Right atrium auricular region (tissue), 2 donors: ENCODE measurements around the gene RMC1. TPM values are rescaled to one million over a fixed set of nuclear protein-coding genes. Genes with fewer than 3 reads are reported as not detected.

ENCODE experiments used
- DNase-seq: peaks from one replicate; pipeline ENCODE4 v3.0.0-alpha.2; 2019; ENCODE audit warnings: low spot score
- H3K27ac ChIP-seq, 2 donors: fragments of 200-600 bp; sonication (generic); 1 replicate in 1 of 2; 2 replicates in 1 of 2; pipeline ENCODE4 v1.5.1; 2016 to 2019
- H3K27me3 ChIP-seq, 2 donors: fragments of 200-600 bp; sonication (generic); one replicate each; pipeline versions ENCODE4 v1.5.1 to v1.6.0; 2017 to 2019
- H3K36me3 ChIP-seq: fragments of 200-600 bp; sonication (generic); one replicate; pipeline ENCODE4 v1.5.1; 2016
- H3K4me1 ChIP-seq, 2 donors: fragments of 200-600 bp; sonication (generic); one replicate each; pipeline versions ENCODE4 v1.5.1 to v1.6.0; 2017 to 2019
- H3K4me3 ChIP-seq, 2 donors: fragments of 200-600 bp; sonication (generic); 1 replicate in 1 of 2; 2 replicates in 1 of 2; pipeline ENCODE4 v1.5.1; 2017 to 2019; ENCODE audit warnings: mild to moderate bottlenecking in 1 of 2, moderate library complexity in 1 of 2
- H3K9me3 ChIP-seq, 2 donors: fragments of 200-600 bp; sonication (generic); one replicate each; pipeline ENCODE4 v1.5.1; 2019
- CTCF ChIP-seq, 2 donors: fragments of 200-600 bp; sonication (generic); IDR thresholded peaks; one replicate each; pipeline ENCODE4 v1.5.1; 2019; ENCODE audit warnings: antibody characterized with exemption in 2 of 2
- total RNA-seq, 2 donors: library from RNA; depleted of rRNA; stranded (reverse); fragments of >200 nt; gene quantifications; one replicate each; pipeline ENCODE4 v1.1.0, GENCODE V29; 2016

RMC1 gene
- total RNA-seq, 2 donors from 2014 or later: 17.2 TPM

- H3K36me3 ChIP-seq: peaks cover 34% of the 10 kb centered on the region
- no peak for TF ChIP-seq CTCF (IDR thresholded peaks at IDR 0.05)
- H3K27me3 ChIP-seq: no peaks in the 10 kb centered on the region
- no peak overlapping the region for H3K27ac ChIP-seq
- H3K9me3 ChIP-seq: no peaks in the 10 kb centered on the region
- no peak overlapping the region for H3K4me3 ChIP-seq
- H3K4me1 ChIP-seq: peaks cover 0 to 61% of the 10 kb centered on the region in 2 donors
- no peak for DNase-seq
These were observed 42.7 kb upstream of the RMC1 start for GRCh38 chr18:23460285-23461273.

DNA sequence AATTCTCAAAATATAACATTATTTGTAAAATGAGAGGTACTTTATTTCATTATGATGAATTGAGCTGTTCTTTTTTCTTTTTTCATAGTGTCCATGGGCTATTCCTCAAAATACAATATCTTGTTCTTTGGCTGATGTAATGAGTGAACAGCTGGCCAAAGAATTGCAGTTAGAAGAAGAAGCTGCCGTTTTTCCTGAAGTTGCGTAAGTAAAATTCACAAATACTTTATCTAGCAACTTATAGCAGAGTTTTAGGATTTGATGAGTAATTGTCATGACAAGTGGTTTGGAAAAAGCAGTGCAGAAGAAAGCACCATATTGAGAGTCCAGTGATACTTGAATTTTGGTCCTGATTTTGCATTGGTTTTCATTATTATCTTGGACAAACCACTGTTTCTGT is 40.4 kb upstream of the RMC1 start:
- H3K36me3 ChIP-seq: peaks cover 57% of the 10 kb centered on the region
- peaks cover 0 to 44% of the 10 kb centered on the region in 2 donors for H3K4me1 ChIP-seq
- no peaks in the 10 kb centered on the region for H3K27me3 ChIP-seq
- DNase-seq: no peak
- no peak for TF ChIP-seq CTCF (IDR thresholded peaks at IDR 0.05)
- H3K4me3 ChIP-seq: no peak overlapping the region
- H3K9me3 ChIP-seq: no peaks in the 10 kb centered on the region
- H3K27ac ChIP-seq: no peak overlapping the region

DNA sequence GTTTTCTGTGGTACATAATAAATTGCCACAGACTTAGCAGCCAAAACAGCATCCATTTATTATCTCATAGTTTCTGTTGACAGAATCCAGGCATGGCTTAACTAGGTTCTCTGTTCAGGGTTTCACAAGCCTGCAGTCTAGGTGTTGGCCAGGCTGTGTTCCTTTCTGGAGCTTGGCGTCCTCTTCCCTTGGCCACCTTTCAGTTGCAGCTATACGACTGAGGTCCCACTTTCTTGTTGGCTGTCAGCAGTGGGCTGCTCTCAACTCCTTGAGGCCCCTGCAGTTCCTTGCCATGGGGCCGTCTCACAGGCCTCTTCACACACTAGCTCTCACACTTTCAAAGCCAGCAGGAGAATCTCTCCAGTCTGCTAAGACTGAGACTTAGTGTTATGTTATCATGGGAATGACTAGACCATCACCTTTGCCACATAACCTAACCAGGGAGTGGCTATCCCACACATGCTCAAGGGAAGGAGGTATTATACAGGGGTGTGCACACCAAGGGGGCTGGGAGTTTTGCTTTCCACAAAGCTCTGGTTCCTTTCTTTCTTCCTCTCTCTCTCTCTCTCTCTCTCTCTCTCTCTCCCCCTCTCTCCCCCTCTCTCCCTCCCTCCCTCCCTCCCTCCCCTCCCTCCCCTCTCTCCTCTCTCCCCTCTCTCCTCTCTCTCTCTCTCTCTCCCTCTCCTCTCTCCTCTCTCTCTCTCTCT is 34.4 kb upstream of the RMC1 start:
- no peak for TF ChIP-seq CTCF (IDR thresholded peaks at IDR 0.05)
- H3K4me1 ChIP-seq: no peaks in the 10 kb centered on the region
- H3K27me3 ChIP-seq: no peaks in the 10 kb centered on the region
- H3K4me3 ChIP-seq: no peak overlapping the region
- H3K9me3 ChIP-seq: no peaks in the 10 kb centered on the region
- H3K27ac ChIP-seq: no peak overlapping the region
- peaks cover 96% of the 10 kb centered on the region for H3K36me3 ChIP-seq
- DNase-seq: no peak

- no peaks in the 10 kb centered on the region for H3K9me3 ChIP-seq
- no peak for DNase-seq
- H3K4me1 ChIP-seq: no peaks in the 10 kb centered on the region
- peaks cover 96% of the 10 kb centered on the region for H3K36me3 ChIP-seq
- TF ChIP-seq CTCF (IDR thresholded peaks at IDR 0.05): no peak
- no peaks in the 10 kb centered on the region for H3K27me3 ChIP-seq
- no peak overlapping the region for H3K27ac ChIP-seq
- H3K4me3 ChIP-seq: no peak overlapping the region
These were observed 32.5 kb upstream of the RMC1 start for GRCh38 chr18:23470620-23471387.

DNA sequence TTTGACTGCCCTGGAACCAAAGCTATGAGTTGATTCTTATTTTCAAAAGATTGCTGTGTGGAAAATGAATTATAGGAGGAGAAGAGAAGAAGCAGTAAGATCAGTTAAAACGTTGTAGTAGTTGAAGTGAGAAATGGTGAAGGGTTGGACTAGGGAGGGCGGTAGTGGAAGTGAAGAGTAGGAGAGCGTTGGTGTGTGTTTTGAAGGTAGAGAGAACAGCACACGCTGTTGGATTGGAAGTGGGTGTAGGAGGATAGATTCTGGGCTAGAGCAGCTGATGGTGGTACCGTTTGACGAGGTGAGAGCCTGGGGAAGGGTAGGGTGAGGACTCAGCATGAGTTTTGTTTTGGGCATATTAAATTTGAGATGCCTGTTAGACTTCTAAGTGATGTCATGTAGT is 31.8 kb upstream of the RMC1 start:
- no peak for TF ChIP-seq CTCF (IDR thresholded peaks at IDR 0.05)

More for the DNA sequence above, 31.8 kb upstream of the RMC1 start:
- no peaks in the 10 kb centered on the region for H3K9me3 ChIP-seq
- no peak overlapping the region for H3K27ac ChIP-seq
- no peak for DNase-seq
- H3K4me3 ChIP-seq: no peak overlapping the region
- no peaks in the 10 kb centered on the region for H3K27me3 ChIP-seq
- peaks cover 96% of the 10 kb centered on the region for H3K36me3 ChIP-seq
- H3K4me1 ChIP-seq: no peaks in the 10 kb centered on the region
